Upper lobe of left lung (tissue), 4 donors: Measurements from ENCODE around the gene RUNDC3A.

Experiments used
- CTCF ChIP-seq, 6 experiments: fragments of 450-650 bp in 4 of 6; fragments of 200-600 bp in 2 of 6; sonication (generic) in 2 of 6; IDR thresholded peaks; one replicate each; pipeline ENCODE4 v1.5.1; 2016 to 2019; ENCODE audit warnings: antibody characterized with exemption in 6 of 6
- POLR2A ChIP-seq, 4 donors: fragments of 450-650 bp; IDR thresholded peaks; one replicate each; pipeline ENCODE4 v1.5.1; 2016 to 2017; ENCODE audit warnings: antibody characterized with exemption in 4 of 4, mild to moderate bottlenecking in 2 of 4

GRCh38 chr17:44351464-44351863, 43.1 kb downstream of the RUNDC3A start:
- TF ChIP-seq CTCF (IDR thresholded peaks at IDR 0.05) (no peak), POLR2A (IDR thresholded peaks at IDR 0.05) (no peak)
